CD4-positive, alpha-beta T cell treated with Interleukin-2 at 100 ng/mL for 4 hours (primary cell): Measurements from ENCODE around the gene XRRA1.
"Not testable (repeated sequence)": the region's sequence is repeated elsewhere in the genome, so short reads cannot be mapped to it uniquely, and the experiment has no call there.

Experiments
- DNase-seq: peaks from one replicate; pipeline ENCODE4 v3.0.0-alpha.2; 2020; ENCODE audit warnings: low spot score

XRRA1 gene, protein sequence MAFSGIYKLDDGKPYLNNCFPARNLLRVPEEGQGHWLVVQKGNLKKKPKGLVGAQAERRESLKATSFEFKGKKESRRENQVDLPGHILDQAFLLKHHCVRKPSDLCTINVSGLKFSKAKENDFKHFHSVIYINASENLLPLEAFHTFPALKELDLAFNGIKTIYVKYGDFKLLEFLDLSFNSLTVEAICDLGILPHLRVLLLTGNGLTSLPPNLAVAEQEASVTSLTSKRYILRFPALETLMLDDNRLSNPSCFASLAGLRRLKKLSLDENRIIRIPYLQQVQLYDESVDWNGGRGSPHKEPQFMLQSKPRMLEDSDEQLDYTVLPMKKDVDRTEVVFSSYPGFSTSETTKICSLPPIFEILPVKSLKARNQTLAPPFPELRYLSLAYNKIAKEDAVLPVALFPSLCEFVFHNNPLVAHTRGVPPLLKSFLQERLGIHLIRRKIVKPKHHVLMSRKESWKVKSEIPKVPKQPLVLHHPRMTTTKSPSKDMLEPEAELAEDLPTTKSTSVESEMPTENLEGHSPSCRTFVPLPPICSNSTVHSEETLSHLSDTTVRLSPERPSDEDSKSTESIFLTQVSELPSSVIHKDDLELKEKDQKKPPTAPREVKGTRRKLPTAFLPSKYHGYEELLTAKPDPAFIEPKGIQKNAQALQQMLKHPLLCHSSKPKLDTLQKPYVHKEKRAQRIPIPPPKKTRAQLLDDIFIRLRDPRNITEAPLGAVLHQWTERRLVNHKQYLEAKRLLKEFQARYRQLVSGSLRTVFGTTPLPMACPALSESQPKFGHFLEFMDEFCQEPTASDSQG

DNA sequence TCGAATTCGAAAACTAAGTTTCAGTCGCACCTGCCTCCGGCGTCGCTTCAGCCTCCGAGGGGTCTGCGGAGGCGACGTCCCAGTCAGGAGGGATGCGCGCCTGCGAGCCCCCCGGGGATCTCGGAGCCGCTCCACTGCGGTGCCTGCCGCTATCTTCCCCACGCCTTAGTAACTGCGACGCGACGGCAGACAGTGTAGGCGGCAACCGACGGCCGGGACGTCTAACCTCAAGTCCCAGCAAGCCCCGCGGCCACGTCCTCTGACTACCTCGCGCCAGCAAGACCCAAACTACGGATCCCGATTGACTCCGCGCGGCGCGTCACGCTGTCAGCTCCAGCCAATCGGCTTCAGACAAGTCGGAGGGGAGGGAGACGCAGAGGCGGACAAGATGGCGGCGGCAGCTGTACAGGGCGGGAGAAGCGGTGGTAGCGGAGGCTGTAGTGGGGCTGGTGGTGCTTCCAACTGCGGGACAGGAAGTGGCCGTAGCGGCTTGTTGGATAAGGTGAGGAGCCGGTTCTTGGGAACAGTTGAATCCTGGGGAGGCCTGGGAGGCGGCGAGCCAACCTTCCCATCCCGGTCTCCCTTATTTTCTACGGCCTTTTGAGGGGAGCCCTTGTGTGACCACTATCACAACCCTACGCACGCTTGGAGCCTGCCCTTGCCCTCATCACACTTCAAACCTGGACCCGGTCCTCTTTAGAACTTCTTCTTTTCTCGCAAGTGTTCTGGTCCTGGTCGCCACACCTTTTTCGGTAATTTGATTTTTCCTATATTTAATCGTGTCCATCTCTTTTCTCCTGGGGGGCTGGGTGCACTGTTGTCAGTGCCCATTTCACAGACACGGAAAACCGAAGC, at the start of gene XRRA1, which contains the start of gene SPCS2:
TSS of gene XRRA1 (minus strand) at position 194 of the 855 bp plus-strand sequence. CDS start 8,213 bp downstream, outside the sequence.
TSS of gene SPCS2 (plus strand) at position 369 of the 855 bp plus-strand sequence. CDS start at position 389, 20 bp downstream.
- peak; percentile 98 for DNase-seq

GRCh38 chr11:74992852-74993251, 44.0 kb upstream of the XRRA1 start:
- no peak for DNase-seq

DNA sequence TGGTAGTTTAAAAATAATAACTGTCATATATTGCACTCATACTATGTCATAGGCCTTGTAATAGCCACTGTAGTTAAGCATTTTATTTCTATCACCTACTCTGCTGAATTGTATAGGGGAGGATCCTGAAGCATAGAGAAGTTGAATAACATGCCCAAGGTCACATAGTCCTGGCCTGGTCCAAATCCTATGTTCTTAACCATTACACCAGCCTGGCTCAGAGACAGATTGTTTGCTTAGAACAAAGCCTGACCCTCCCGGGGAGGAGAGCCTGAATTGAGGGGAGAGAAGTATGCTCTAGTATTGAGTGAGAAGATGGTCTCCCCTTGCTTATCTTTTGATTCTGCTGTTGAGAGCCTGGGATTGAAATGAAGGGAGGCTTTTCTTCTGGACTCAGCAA, 42.0 kb upstream of the XRRA1 start:
- no peak for DNase-seq

GRCh38 chr11:74990150-74990549, 41.3 kb upstream of the XRRA1 start:
- not testable (repeated sequence) for DNase-seq

- no peak for DNase-seq
Measured at GRCh38 chr11:74989260-74989638, 40.4 kb upstream of the XRRA1 start.

DNA sequence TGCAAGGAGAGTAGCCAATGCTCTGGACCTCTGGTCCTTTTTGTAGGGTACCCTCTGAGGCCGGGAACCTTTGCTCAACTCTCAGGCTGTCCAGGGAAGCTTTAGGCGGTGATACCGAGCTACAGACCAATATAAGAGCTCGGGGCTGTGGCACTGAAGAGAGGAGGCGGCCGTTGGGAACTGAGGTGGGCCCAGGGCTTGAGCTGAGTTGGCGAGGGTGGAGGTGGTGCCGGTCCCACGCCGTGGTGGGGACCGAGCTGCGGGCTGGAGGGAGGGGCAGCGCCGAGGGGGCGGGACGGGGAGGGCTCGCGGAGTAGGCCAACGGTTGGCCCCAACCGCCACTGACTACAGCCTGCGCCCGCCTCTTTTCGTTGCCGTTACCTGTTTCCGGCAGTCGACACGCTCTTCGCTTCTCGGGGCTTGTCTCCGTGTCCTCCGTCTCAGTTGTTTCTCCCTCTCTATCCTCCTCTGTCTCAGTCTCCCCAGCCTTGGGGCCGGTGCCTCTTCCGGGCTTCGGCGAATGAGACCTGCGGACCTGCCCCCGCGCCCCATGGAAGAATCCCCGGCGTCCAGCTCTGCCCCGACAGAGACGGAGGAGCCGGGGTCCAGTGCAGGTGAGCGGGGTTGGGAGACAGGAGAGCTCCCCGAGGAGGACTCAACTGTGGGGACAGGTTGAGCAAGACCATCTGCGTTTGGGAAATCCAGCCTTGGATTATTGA, 39.8 kb upstream of the XRRA1 start, which contains the start of gene NEU3:
TSS of gene NEU3 (plus strand) at position 393 of the 719 bp plus-strand sequence. CDS start at position 521, 128 bp downstream.
- DNase-seq, result peak; percentile 81

- DNase-seq, result no peak
Measured at GRCh38 chr11:74984730-74985129, 35.8 kb upstream of the XRRA1 start.

- DNase-seq, result no peak
Measured at GRCh38 chr11:74984070-74984469, 35.2 kb upstream of the XRRA1 start.

- DNase-seq, result no peak
Measured at GRCh38 chr11:74981888-74982287, 33.0 kb upstream of the XRRA1 start.

GRCh38 chr11:74980634-74981033, 31.7 kb upstream of the XRRA1 start:
- no peak for DNase-seq

- no peak for DNase-seq
Measured at GRCh38 chr11:74978041-74978440, 29.1 kb upstream of the XRRA1 start.

DNA sequence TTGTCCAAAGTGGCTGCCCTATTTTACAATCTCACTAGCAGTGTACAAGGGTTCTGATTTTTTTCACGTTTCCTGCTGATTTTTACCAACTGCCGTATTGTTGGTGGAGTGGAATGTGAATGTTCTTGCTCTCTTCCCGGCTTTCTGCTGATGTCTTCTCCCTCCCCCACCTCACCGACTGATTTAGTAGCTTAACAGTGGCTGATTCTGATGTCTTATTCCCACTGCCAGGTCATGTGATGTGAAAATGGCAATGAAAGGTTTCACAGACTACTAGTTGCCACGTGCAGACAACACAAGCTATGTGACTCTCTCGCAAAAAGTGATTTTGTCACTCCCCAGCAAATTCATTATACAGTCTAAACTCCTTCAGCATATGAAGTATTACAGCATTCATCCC, 22.5 kb upstream of the XRRA1 start:
- no peak for DNase-seq

DNA sequence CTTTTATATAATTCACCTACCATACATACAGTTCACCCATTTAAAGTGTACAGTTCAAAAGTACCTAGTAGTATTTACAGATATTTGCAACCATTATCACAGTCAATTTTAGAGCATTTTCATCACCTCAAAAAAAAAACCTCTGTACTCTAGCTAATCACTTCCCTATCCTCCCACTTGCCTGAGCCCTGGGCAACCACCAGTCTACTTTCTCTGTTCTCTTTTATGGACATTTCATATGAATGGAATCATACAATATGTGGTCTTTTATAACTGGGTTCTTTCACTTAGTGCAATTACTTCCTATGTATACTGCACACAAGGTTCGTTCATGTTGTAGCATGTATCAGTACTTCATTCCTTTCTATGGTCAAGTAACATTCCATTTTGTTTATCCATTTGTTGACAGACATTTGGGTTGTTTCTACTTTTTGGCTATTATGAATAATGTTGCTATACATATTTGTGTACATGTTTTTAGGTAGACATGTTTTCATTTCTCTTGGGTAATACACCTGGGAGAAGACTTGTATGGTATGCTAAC, 22.0 kb upstream of the XRRA1 start:
- DNase-seq, result no peak

DNA sequence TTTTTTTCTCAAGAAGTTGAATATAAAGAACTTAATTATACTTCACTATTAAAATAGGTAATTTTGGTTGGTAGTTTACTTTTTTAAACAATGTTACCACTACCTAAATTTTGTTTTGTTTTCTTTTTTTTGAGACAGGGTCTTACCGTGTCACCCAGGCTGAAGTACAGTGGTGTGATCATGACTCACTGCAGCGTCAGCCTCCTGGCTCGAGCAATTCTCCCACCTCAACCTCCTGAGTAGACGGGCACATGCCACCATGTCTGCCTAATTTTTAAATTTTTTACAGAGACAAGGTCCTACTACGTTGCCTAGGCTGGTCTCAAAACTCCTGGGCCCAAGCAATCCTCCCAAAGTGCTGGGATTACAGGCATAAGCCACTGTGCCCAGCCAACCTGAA, 17.8 kb upstream of the XRRA1 start:
- no peak for DNase-seq

DNA sequence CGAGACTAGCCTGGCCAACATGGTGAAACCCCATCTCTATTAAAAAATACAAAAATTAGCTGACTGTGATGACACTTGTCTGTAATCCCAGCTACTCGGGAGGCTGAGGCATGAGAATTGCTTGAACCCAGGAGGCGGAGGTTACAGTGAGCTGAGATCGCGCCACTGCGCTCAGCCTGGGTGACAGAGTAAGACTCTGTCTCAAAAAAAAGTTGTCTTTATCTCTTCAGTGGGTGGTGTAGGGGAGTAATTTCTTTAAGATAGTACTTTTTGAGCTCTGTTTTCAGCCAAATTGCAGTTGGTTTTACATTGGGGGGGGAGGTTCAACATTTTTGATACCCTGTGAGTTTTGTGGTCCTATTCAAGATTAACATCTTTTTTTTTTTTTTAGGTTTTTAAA, 11.2 kb upstream of the XRRA1 start:
- not testable (repeated sequence) for DNase-seq

DNA sequence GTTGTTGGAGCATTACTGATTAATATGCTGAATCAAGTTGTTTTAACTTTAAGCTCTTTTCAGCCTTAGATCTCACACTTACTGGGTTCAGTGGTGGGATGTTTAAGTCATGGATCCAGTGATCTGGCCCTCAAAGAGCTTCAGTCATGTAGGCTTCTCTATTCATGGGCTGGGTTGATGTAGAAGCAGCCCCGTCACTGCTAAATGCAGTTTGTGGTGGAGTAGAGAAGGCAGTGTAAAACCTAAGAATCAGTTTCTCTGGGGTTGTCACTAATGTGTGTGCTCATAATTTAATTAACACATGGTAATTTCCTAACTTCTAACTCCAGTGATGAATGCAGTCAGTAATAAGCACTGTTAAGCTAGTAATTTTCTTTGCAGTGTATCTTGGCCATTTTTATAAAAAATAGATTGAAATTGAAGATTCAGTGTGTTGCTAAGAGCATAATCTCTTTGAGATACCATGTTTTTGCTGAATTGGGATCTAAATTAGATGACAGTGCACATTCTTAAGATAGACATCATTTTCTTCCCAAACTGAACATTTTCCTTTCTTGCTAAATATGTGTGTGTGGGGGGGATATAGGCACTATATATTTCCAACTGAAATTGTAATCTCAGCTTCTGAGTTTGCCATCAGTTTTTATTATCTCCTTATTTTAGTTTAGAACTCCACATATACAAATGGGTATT, 9.2 kb upstream of the XRRA1 start:
- no peak for DNase-seq

GRCh38 chr11:74956397-74957015, 7.6 kb upstream of the XRRA1 start:
- DNase-seq, result no peak

GRCh38 chr11:74954199-74954598, 5.3 kb upstream of the XRRA1 start:
- DNase-seq, result no peak

- no peak for DNase-seq
Measured at GRCh38 chr11:74953451-74953850, 4.6 kb upstream of the XRRA1 start.

- no peak for DNase-seq
Measured at GRCh38 chr11:74952752-74953151, 3.9 kb upstream of the XRRA1 start.
